Activated T-helper 9 cell treated with anti-CD3 and anti-CD28 coated beads, Interleukin-2, amount 50 U/mL, for 16 hours (primary cell): ENCODE measurements around the gene CYGB.

Experiments
- DNase-seq: peaks from one replicate; pipeline ENCODE4 v3.0.0-alpha.2; 2020; ENCODE audit warnings: low read depth

The CYGB gene

GRCh38 chr17:76478730-76479514 is 58.6 kb downstream of the CYGB start:
- DNase-seq = no peak

- DNase-seq = no peak
Observed at GRCh38 chr17:76478097-76478496, 59.4 kb downstream of the CYGB start.

DNA sequence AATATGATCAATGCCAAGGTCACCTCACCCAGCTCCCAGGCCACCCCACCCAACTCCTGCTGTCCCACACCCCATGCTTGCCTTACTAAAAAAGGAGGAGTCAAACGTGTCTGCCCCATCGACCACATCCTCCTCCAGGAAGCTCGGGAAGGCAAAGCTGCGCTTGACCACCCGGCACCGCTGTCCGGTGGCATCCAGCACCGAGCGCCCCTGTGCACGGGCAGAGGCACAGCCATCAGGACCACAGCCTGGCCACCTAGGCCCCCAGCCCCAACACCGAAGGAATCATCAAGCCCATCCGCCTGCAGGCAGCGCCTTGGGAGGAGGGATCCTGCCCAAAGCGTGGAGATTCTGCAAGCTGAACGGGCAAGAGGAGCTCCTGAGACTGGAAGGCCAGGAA is 59.9 kb downstream of the CYGB start:
- no peak for DNase-seq
